Esophagus muscularis mucosa (tissue), 3 donors: Measurements from ENCODE around the gene RIN1.

Source experiments
- CTCF ChIP-seq, 3 experiments: fragments of 200-600 bp in 2 of 3; fragments of 450-650 bp in 1 of 3; sonication (generic) in 2 of 3; IDR thresholded peaks; one replicate each; pipeline ENCODE4 v1.5.1; 2017 to 2019; ENCODE audit warnings: antibody characterized with exemption in 3 of 3, mild to moderate bottlenecking in 2 of 3, moderate library complexity in 1 of 3
- POLR2A ChIP-seq: fragments of 450-650 bp; IDR thresholded peaks from one replicate; pipeline ENCODE4 v1.6.1; 2017; ENCODE audit warnings: antibody characterized with exemption, moderate library complexity, mild to moderate bottlenecking, low read depth
- POLR2AphosphoS5 ChIP-seq, 2 donors: sonication (generic); formaldehyde crosslinking; IDR thresholded peaks; one replicate each; pipeline ENCODE4 v1.6.1; 2017; ENCODE audit warnings: antibody characterized with exemption in 2 of 2

DNA sequence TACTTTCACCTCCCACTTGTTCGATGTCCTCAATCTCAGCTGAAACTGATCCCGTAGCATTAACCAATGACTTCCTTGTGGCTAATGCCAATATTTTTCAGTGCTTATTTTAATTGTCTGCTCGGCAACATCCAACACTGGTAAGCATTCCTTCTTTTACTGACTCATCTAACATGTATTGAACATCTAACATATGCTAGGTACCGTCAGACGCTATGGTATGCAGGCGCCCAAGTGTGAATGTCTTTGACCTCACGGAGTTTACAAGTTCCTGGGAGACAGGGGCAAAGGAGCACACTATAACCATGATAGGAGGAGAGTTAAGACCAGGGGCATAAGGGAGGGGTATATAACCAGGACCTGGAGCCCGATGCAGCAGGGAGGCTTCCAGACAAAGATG is 6.9 kb upstream of the RIN1 start:
- TF ChIP-seq CTCF (IDR thresholded peaks at IDR 0.05) (no peak), POLR2AphosphoS5 (IDR thresholded peaks at IDR 0.05) (no peak), POLR2A (no peak)
